Tibial nerve (tissue), 3 donors: ENCODE measurements around the gene TXNL4A.

Experiments used
- CTCF ChIP-seq, 5 experiments: fragments of 200-600 bp in 3 of 5; fragments of 450-650 bp in 2 of 5; sonication (generic) in 3 of 5; IDR thresholded peaks; one replicate each; pipeline ENCODE4 v1.5.1; 2016 to 2019; ENCODE audit warnings: antibody characterized with exemption in 5 of 5, mild to moderate bottlenecking in 3 of 5, moderate library complexity in 2 of 5
- POLR2A ChIP-seq, 2 donors: fragments of 450-650 bp; IDR thresholded peaks; one replicate each; pipeline ENCODE4 v1.6.1; 2017; ENCODE audit warnings: antibody characterized with exemption in 2 of 2, mild to moderate bottlenecking in 2 of 2, moderate library complexity in 2 of 2

- TF ChIP-seq CTCF (IDR thresholded peaks at IDR 0.05) (no peak), POLR2A (IDR thresholded peaks at IDR 0.05) (no peak)
Measured at GRCh38 chr18:80012714-80013113, 24.4 kb upstream of the TXNL4A start.
